Measurements from ENCODE around the gene FCN2.

FCN2 gene

DNA sequence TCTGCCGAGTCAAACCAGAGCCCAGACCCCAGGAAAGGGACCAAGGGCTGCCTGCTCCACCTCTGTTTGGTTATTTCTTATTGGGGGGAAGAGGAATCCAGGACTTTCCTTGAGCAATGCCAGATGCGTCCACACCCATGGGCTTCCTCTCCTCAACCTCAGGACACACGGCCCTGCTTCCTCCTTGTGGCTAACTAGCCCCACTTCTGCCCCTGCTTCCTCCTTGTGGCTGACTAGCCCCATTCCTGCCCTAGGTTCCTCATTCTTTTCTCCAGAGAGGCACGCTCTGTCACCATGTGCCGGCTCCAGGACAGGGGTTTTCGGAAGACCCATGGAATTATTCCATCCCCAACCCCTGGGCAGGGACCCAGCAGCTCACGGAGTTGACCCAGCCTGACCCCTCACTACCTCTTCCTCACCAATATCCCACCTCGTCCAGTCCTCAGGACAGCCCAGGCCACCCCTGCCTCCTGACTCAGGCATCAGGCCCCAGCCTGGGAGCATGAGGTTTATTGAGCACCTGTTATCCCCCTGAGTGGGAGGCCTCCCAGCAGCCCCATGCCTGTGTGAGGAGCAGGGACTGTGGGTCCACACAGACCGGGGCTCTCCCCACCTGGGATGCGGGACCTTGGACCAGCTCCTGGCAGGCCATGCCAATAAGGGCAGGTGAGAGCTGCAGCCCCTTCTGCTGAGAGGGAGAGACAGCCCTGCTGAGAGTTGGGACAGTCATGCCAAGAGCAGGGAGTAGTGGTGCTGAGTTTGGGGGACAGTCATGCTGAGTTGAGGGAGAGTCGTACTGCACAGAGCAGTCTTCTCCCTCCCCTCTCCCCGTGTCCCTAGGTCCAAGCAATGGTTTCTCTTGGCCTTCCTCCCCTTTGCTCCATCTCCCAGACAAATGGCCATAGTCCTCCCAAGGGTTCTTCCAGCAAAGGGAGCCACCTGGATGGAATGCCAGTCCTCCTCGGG is 48.9 kb downstream of the FCN2 start:
- DNase-seq: peak in 3 of 56 donors; percentile 6 to 38 (median 28)

DNA sequence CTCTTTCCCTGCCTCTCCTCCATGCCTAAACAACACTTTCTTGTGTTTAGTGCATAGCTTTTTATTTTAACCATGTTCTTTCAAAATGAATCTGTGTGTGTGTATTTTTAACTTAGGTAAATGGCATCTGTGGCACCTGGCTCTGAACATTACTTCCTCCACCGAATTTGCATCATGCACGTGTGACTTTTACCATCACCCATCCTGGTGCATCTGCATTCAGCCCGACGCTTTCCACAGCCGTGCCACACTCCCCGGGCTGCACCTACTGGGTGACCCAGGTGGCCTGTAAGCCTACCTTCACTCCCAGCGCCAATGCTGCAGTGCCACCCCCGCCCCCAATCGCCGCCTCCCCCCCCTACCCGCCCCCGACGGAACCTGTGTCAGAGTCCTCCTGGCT is 49.8 kb downstream of the FCN2 start:
- no peak for DNase-seq

- DNase-seq: no peak
These were observed 51.6 kb downstream of the FCN2 start for GRCh38 chr9:134932171-134932570.

GRCh38 chr9:134932606-134933005 is 52.0 kb downstream of the FCN2 start:
- no peak for DNase-seq

DNA sequence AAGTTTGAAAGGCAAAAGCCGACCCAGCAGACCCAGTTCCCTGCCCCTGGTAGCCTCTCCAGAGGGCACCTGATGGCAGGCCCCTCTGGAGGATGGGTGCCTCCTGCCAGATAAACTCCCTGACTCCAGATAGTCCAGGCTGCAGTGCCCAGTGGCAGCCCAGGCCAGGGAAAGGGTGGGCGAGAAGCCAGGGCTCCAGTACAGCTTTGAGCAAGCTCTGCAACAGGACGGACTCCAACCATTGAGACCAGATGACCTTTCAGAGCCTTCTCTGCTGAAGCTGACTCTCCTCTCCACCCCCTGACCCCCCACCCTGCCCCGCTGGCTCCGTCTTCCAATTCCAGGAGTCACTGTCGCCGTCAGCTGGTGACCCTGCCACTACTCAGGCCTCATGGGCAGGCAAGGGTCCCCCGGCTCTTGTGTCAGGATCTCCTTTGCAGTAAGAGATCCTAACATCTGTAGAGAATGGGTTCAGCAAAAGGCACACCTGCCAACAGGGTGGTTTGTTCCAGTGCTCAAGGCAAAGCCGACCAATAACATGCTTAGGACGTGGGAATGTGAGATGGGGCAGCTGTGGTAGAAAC is 52.6 kb downstream of the FCN2 start:
- DNase-seq: no peak

- no peak for DNase-seq
These were observed 54.5 kb downstream of the FCN2 start for GRCh38 chr9:134935056-134935640.

DNA sequence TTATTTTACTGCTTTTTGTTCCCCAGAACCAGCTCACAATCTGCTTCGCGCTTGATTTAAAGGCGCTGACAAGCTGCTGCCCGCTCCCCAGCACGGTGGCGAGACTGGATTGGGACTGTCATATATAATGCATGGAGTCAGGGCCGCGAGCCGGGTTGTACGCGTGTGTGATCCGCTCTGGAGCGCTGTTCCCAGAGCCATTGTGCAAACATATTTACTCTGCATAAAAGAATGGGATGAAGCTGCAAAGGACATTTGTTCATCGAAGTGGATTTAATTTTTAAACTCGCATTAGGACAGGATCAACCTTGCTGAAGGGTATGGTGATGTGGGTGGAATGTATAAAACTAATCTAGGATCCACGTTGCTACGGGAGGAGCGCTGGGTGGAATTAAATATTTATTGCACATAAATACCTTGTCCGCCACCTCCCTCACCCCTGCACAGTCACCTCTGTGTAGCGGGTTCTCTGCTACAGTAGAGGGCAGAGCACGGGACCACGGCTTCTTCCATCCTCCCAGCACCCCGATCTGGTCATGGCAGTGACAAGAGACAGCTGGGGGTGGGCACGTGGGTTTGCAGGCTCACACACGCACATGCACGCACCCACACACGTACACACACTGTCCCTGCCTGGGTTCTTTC is 55.2 kb downstream of the FCN2 start:
- no peak for DNase-seq

- DNase-seq: peak in 2 of 56 donors; percentile 8 to 14
These were observed 55.9 kb downstream of the FCN2 start for GRCh38 chr9:134936346-134937163.
